H1 (cell line): ENCODE measurements around the gene HRH4. TPM values are rescaled to one million over a fixed set of nuclear protein-coding genes. Genes with fewer than 3 reads are reported as not detected.

Experiments used
- RAD21 ChIP-seq, 2 experiments: IDR thresholded peaks in 1 of 2; conservative IDR thresholded peaks in 1 of 2; 2 replicates each; pipeline ENCODE4 v1.6.1; 2011; ENCODE audit warnings: low read depth in 2 of 2, low read length in 2 of 2, improper control_type of control experiment in 1 of 2, inconsistent platforms in 1 of 2, mild to moderate bottlenecking in 1 of 2, moderate library complexity in 1 of 2
- polyA plus RNA-seq, 7 experiments: library from polyadenylated mRNA; depleted of rRNA in 3 of 7; stranded (reverse) in 5 of 7; unstranded in 2 of 7; fragments of >200 nt in 5 of 7; fragments of 200-250 nt in 2 of 7; gene quantifications; 1 replicate in 5 of 7; 2 replicates in 1 of 7; 4 replicates in 1 of 7; pipeline versions ENCODE4 v1.2.1 to v1.2.3, GENCODE V29; 2011 to 2013; ENCODE audit warnings: missing spikeins in 2 of 7, mixed read lengths in 2 of 7
- total RNA-seq: library from RNA; stranded (reverse); fragmentation: NEBNext Ultra II Directional; extraction: Animal tissue kit (Norgen Biotek cat#: 25700); gene quantifications from 2 replicates; pipeline ENCODE4 v1.2.1, GENCODE V29; 2021

Gene HRH4
- total and polyA plus RNA-seq, 2 of the 8 experiments (the other 6 are each of a cell fraction or from before 2014, with no cell fraction given): 0.03 TPM; not detected in 1

DNA sequence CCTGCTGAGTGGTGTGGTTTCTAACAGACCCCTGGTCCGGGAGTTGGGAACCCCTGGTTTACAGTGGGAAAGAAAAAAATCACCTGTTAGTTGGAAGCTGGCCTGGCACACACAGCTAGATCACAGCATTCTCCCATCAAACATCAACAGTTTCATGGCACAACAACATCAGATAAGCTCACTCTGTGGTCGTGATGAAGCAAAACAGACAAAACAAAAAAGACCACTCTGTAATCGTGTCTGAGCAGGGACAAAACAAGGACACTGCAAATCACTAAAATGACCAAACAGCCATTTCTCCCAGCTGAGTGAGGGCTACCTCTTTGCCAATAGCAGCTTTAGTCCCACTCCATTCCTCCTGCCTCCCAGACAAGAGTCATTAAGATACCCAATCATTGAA is 43.0 kb upstream of the HRH4 start (continued):
- no peak for TF ChIP-seq RAD21 (IDR thresholded peaks at IDR 0.05 in 1 of 2, conservative IDR thresholded peaks at IDR 0.05 in 1 of 2; ENCODE audit: low read depth in 2 of 2, low read length in 2 of 2)
